Measurements from ENCODE around the gene NLRP10. TPM values are rescaled to one million over a fixed set of nuclear protein-coding genes. Genes with fewer than 3 reads are reported as not detected.

The NLRP10 gene
- total RNA-seq, 1 donor from 2014 or later = not detected

- peaks cover 8 to 15% of the 10 kb centered on the region in 2 donors for H3K4me1 ChIP-seq
- no peaks in the 10 kb centered on the region for H3K36me3 ChIP-seq
- no peaks in the 10 kb centered on the region for H3K9me3 ChIP-seq
- H3K27ac ChIP-seq = no peak overlapping the region
- TF ChIP-seq CTCF (IDR thresholded peaks at IDR 0.05) = no peak
- no peak for DNase-seq (ENCODE audit: low spot score in 2 of 2)
- intact Hi-C loops (cut with DNase I) = loop anchor here (10.0 kb wide), 1 partner anchor 1379 kb away; the partner anchor contains the start of genes ILK and RRP8
- H3K4me3 ChIP-seq = no peak overlapping the region
- no peaks in the 10 kb centered on the region for H3K27me3 ChIP-seq
These were observed 18.8 kb upstream of the NLRP10 start for GRCh38 chr11:7983832-7984590.

GRCh38 chr11:7982582-7983119, 17.4 kb upstream of the NLRP10 start:
- no peak overlapping the region for H3K27ac ChIP-seq
- no peaks in the 10 kb centered on the region for H3K9me3 ChIP-seq
- intact Hi-C loops (cut with DNase I) = loop anchor here (10.0 kb wide), 1 partner anchor 1378 kb away; the partner anchor contains the start of genes ILK and RRP8

GRCh38 chr11:7981619-7982157, 16.4 kb upstream of the NLRP10 start:
- no peak overlapping the region for H3K4me3 ChIP-seq
- H3K36me3 ChIP-seq = no peaks in the 10 kb centered on the region
- peaks cover 0 to 8% of the 10 kb centered on the region in 2 donors for H3K4me1 ChIP-seq
- no peaks in the 10 kb centered on the region for H3K27me3 ChIP-seq
- H3K9me3 ChIP-seq = no peaks in the 10 kb centered on the region
- H3K27ac ChIP-seq = no peak overlapping the region
- TF ChIP-seq CTCF (IDR thresholded peaks at IDR 0.05) = no peak
- no peak for DNase-seq (ENCODE audit: low spot score in 2 of 2)
- intact Hi-C loops (cut with DNase I) = loop anchor here (10.0 kb wide), 1 partner anchor 1377 kb away; the partner anchor contains the start of genes ILK and RRP8

More at GRCh38 chr11:7982582-7983119, 17.4 kb upstream of the NLRP10 start:
- peaks cover 0 to 5% of the 10 kb centered on the region in 2 donors for H3K4me1 ChIP-seq
- TF ChIP-seq CTCF (IDR thresholded peaks at IDR 0.05) = no peak
- H3K27me3 ChIP-seq = no peaks in the 10 kb centered on the region
- H3K4me3 ChIP-seq = no peak overlapping the region
- DNase-seq (ENCODE audit: low spot score in 2 of 2) = no peak
- H3K36me3 ChIP-seq = no peaks in the 10 kb centered on the region

- Histone ChIP-seq H3K4me1 (peaks cover 0 to 6% of the 10 kb centered on the region in 2 donors), H3K9me3 (no peaks in the 10 kb centered on the region), H3K4me3 (no peak overlapping the region), H3K27ac (no peak overlapping the region), H3K36me3 (no peaks in the 10 kb centered on the region), H3K27me3 (no peaks in the 10 kb centered on the region)
- DNase-seq (ENCODE audit: low spot score in 2 of 2) = no peak
- intact Hi-C loops (cut with DNase I) = no loop called here
- no peak for TF ChIP-seq CTCF (IDR thresholded peaks at IDR 0.05)
These were observed 12.1 kb upstream of the NLRP10 start for GRCh38 chr11:7977232-7977917.

GRCh38 chr11:7974668-7975067, 9.4 kb upstream of the NLRP10 start:
- intact Hi-C loops (cut with DNase I) = no loop called here
- no peak overlapping the region for H3K4me3 ChIP-seq
- no peak overlapping the region for H3K27ac ChIP-seq
- DNase-seq (ENCODE audit: low spot score in 2 of 2) = no peak
- no peaks in the 10 kb centered on the region for H3K36me3 ChIP-seq
- H3K9me3 ChIP-seq = no peaks in the 10 kb centered on the region
- TF ChIP-seq CTCF (IDR thresholded peaks at IDR 0.05) = no peak
- H3K27me3 ChIP-seq = no peaks in the 10 kb centered on the region
- H3K4me1 ChIP-seq = peaks cover 0 to 6% of the 10 kb centered on the region in 2 donors

All from ascending aorta (tissue), 2 donors.